Activated gamma-delta T cell treated with Interleukin-2 at 50 U/mL for 16 hours (primary cell): ENCODE measurements around the gene ANAPC5.
"Not testable (repeated sequence)": the region's sequence is repeated elsewhere in the genome, so short reads cannot be mapped to it uniquely, and the experiment has no call there.

Experiments used
- DNase-seq: peaks from one replicate; pipeline ENCODE4 v3.0.0-alpha.2; 2020

Gene ANAPC5

DNA sequence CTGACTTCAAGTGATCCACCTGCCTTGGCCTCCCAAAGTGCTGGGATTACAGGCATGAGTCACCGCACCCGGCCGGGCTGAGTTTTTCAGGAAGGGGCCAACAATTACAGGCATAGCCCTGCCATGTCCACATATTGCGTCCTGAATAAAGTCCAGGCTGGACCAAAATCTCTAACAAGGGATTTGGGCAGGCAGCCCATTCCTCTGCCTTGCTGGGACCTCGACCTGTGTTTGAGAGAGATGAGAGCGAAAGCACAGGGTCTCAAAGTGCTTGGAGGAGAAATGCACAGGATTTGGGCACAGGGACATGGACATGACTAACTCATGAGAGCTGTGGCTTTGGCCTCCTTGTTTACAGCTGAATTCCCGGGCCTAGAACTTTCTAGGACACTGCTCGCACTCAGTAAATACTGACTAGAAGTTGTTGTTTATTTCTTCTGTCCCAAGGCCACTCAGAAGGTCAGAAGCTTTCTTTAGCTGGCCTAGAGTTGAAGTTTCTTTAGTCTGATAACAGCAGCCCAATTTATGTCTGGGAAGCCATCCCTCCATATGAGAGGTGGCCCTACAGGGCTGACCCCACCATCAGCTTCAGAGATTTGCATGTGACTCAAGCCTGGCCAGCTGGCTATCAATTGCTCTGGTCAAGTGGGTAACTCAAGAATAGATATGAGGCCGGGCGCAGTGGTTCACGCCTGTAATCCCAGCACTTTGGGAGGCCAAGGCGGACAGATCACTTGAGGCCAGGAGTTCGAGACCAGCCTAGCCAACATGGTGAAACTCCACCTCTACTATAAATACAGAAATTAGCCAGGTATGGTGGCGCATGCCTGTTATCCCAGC, 67.4 kb downstream of the ANAPC5 start:
- no peak for DNase-seq

DNA sequence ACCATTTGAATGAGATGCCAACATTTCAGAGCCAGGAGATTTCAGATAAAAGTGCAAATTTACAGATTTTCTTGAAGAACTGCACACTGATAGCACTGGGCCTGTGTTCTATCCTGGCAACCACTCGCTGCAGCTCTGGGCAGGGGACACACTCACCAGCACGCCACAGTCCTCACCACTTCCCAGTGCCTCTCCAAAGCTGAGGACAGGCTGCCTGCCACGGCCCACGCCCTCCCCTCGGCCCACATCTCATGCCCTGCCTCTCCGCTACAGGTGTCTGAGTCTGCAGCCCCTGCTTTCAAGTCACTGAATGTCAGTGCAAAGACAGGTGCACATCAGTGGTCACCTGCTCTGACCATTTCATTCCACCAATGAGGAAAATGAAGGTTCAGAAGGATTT, 68.4 kb downstream of the ANAPC5 start:
- no peak for DNase-seq

DNA sequence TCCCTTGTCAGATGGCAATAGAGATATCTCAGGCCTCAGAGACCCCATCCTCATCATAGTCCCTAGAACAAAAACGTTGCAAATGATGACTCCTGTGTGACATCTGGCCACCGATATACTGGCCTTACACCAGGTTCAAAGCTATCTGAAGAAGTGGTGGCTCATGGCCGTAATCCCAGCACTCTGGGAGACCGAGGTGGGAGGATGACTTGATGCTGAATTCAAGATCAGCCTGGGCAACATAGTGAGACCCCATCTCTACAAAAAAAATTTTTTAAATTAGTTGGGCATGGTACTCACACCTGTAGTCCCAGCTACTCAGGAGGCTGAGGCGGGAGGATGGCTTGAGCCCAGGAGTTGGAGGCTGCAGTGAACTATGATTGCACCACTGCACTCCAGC, 68.8 kb downstream of the ANAPC5 start:
- no peak for DNase-seq

DNA sequence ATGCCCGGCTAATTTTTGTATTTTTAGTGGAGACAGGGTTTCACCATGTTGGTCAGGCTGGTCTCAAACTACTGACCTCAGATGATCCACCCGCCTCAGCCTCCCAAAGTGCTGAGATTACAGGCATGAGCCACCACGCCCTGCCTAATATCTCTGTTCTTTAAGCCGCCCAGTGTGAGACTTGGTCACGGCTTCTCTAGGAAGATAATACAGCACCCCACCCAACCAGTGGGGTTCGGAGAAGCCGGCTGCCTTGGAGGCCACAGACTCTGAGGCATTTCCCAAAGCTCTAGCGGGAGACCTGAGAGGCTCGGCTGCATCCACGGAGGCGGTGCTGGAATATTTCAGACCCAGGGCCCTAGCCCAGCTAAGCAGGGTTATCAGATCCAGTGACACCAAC, 69.3 kb downstream of the ANAPC5 start:
- DNase-seq: not testable (repeated sequence)

DNA sequence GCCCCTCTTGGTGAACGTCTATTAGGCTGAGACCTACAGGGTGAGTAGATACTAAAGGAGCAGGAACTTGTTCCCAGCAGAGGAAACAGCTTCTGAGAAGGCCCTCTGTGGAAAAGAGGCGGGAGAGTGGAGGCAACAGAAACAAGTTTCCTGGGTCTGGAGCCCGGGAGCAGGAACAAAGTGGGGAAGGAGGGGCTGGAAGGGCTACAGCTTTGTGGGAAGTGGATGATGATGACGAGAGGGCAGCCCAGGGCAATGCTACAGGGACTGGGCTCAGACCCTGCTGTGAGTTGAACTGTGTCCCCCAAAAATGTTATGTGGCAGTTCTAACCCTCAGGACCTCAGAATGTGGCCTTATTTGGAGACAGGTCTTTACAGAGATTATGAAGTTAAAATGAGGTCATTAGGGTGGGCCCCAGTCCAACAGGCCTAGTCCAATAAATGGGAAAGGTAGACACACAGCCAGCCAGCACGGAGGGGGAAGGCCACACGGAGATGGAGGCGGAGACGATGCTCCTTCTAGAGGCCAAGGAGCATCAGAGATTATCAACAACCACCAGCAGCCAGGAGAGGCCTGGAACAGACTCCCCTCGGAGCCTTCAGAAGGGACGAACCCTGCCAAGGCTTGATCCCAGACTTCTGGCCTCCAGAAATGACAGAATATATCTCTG, 70.0 kb downstream of the ANAPC5 start:
- DNase-seq: no peak

DNA sequence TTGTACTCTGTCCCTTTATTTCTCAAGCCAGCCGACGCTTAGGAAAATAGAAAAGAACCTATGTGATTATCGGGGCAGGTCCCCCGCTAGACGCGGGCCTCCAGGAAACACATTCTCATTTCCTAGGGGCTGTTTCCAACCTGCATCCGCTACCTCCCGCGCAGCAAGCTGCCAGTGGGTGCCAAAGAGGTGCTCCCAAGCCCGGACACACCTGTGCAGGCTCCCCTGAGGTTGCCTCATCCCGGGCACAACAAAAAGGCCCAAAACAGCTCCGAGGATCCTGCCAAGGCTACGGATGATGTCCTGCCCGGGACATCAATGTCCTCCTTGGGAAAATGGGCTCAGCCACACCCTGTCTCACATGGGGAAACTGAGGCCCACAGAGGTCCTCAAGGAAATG, 71.1 kb downstream of the ANAPC5 start:
- not testable (repeated sequence) for DNase-seq

DNA sequence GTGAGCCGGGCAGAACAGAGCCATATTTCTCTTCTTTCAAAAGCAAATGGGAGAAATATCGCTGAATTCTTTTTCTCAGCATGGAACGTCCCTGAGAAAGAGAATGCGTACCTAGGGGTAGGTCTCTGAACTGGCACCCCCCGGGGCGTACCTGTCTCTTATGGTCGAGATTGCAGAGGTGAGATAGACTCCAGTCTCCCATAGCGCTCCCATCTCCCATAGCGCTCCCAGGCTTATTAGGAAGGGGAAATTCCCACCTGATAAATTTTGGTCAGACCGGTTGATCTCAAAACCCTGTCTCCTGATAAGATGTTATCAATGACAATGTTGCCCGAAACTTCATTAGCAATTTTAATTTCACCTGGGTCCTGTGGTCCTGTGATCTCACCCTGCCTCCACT, 71.7 kb downstream of the ANAPC5 start:
- DNase-seq: not testable (repeated sequence)

DNA sequence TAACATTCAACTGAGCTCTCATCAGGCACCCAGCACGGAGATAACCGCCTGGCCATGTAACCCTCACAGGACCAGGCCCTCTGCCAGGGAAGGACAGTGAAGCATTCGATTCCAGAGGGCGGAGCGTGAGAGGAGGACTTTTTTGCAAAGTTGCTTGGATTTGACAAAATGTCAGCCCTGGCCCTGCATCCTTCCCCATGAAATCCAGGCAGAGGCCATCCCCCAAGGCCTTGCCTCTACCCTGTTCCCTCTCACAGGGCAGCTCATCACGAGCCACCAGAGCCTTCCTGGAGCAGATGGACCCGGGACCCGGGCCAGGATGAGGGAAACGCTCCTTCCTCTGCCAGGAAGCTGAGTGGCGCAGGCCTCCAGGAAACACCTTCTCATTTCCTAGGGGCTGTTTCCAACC, 72.7 kb downstream of the ANAPC5 start:
- no peak for DNase-seq

DNA sequence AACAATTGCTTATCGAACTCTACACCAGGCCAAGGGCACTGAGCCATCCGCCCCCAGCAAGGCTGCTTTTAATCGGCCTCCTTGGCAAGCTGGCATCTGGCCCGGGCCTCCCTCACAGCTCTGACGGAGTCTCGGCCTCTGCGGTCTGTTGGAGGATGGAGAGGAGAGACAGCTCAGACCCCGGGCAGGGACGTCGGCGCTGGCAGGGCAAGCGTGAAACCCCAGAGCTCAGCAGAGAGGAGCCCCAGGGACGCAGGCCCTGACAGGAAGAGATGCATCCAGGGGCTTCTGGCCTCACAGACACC, 73.2 kb downstream of the ANAPC5 start:
- DNase-seq: no peak

DNA sequence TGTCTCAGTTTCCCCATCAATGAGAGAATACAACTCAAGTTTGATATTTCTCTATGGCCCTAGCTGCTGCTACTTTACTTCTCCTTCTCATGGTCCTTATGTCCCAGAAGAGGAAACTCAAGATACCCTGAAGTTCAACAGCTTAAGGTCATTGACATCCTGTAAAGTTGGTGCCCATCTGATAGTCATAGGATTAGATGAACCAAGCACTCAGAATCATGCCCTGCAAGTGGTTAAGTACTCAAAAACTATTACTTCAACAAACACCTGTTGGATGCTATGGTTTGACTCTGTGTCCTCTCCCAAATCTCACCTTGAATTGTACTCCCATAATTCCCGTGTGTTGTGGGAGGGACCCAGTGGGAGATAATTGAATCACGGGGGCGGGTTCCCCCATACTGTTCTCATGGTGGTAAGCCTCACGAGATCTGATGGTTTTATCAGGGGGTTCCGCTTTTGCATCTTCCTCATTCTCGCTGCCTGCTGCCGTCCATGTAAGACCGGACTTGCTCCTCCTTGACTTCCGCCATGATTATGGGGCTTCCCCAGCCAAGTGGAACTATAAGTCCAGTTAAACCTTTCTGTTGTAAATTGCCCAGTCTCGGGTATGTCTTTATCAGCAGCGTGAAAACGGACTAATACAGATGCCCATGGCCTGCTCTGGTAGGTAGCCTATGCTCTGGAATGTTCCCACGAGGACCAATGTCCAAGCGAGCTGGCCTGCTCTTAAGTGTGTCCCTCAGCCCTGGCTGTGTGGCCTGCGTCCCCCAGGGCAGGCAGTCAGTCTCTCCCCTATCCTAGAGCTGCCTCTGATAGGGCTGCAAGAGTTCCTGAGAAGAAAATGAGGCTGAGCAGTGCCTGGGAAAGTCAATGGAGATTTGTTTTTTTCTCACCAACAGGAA, 73.8 kb downstream of the ANAPC5 start:
- no peak for DNase-seq

DNA sequence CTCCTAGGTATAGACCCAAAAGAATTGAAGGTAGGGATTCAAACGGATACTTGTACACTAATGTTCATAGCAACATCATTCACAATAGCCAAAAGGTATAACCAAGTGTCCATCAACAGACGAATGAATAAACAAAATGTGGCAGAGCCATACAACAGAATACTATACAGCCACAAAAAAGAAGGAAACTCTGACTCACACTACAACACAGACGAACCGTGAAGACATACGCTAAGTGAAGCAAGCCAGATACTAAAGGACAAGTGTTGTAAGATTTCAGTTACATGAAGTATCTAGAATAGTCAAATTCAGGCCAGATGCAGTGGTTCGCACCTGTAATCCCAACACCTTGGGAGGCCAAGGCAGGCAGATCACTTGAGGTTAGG, 74.8 kb downstream of the ANAPC5 start:
- DNase-seq: no peak

DNA sequence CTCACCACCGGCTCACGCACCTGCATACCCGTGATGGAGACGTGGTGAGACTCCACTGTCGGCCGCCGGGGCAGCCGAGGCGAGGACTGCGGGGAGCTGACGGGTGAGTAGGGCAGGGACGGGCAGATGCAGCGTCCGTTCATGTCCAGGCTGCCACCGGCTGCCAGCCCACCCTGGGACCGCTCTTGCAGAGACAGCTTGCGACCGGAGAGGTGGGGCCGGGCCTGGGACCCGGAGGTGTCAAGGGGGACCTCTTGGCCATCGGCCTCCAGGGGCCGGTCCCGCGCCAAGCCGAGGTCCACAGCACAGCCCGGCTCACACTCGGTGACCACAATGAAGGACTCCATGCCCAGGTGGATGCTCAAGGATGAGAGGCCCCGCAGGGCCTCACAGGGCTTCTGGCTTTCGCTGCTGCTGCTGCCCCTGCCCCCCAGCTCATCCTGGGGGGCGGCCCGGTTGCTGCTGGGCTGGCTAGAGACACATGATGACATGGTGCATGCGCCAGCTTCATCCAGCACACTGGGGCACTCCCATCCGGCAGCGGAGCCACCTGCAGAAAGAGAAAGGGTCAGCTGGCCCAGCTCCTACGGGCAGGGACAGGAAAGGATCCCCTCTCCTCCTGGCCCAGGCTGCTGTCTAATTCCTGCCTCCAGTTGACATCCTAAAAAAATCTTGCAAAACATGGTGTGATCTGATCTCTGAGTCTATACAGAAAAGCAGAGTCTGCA, 78.0 kb downstream of the ANAPC5 start:
- DNase-seq: no peak

DNA sequence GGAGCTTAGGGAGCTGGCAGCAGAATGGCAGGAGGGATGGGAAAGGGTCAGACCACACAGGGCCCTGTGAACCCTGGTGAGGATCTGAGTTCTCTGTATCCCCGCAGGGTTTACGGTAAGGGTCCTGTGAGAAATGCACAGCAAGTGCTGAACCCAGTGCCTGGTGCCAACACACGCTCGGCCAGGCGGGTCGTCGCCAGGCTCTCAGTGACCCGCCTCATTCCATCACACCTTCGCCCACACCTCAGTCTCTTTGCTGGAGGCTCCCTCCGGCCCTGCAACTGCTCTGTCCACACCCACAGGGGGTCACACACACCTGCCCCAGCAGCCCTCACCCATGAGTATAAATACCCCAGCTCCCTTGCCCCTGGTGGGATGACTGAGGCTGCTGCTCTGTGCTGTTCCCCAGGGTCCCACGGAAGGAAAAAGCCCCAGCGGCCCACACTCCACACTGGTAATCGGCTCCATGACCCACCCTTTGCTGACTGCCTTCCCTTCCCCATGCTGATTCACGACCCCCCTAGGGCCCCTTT, 78.8 kb downstream of the ANAPC5 start:
- no peak for DNase-seq

DNA sequence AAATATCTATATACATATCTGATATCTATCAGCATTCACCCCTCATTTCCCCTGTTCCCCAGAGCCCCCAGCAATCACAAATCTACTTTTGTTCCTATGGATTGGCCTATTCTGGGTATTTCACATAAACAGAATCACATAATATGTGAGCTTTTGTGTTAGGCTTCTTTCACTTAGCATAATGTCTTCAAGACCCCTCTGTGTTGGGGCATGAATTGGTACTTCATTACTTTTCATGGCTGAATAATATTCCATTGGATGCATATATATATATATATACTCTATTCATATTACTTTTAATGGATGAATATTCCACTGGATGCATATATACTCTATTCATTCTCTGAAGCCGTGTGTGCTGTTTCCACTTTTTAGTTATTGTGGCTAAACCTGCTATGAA, 84.4 kb downstream of the ANAPC5 start:
- DNase-seq: no peak

DNA sequence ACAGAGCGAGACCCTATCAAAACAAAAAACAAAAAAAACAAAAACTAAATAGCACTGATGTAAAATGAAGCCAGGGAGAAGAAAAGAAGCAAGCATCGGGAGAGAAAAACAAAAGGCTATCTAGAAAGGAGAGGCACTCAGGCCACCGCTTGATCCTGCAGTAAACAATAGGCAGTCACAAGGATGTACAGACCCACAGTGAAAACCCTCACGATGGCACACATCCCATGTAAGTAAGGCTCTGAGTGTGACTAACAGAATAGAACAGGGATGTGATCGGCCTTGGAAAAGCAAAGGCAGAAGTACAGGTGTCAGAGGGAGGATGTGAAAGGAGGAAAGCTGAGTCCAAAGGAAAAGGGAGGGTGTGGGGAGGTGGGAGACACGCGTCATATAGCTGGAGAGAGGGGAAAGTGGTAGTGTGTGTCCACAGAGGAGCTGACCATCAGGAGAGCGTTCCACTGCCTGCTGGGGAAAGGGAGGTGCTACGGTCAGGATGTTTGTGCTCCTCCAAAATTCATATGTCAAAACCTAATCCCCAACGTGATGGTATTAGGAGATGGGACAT, 87.2 kb downstream of the ANAPC5 start:
- no peak for DNase-seq

DNA sequence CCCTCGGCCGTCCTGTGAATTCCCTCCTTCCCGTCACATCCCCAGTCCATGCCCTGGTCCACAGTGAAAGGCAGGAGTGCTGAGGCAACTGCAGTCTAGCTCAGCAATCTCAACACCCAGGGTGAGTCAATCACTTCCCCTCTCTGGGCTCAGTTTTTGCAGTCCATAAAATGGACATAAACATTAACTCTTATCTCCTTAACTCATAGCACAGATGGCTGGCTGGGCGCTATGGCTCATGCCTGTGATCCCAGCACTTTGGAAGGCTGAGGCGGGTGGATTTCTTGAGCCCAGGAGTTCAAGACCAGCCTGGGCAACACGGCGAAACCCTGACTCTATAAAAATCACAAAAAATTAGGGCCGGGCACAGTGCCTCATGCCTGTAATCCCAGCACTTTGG, 88.1 kb downstream of the ANAPC5 start:
- no peak for DNase-seq

DNA sequence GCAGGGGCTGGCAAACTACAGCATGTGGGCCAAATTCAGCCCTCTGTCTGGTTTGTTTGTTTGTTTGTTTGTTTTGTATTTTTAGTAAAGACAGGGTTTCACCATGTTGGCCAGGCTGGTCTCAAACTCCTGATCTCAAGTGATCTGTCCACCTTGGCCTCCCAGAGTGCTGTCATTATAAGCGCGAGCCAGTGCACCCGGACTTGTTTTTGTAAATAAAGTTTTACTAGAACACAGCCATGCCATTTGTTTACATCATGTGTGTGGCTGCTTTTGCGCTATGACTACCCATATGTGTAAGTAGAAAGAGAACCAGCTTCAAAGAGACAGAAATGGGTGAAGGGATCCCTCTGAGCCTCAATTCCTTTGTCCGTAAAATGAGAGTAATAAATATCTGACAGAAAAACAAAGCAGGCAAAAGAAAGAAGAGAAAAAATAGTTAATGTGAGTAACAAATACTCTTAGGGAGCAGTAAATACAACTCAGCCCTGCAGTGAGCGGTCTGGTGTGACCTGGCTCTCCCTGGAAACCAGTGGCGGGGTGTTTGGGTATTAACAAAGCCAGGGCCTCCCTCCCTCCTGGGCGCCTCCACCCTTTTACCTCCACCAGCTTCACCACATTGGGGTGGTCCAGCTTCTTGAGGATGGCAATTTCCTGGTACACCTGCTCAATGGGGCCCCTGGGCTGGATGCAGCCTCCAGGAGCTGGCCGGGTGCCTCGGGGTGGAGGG, 88.8 kb downstream of the ANAPC5 start:
- no peak for DNase-seq

DNA sequence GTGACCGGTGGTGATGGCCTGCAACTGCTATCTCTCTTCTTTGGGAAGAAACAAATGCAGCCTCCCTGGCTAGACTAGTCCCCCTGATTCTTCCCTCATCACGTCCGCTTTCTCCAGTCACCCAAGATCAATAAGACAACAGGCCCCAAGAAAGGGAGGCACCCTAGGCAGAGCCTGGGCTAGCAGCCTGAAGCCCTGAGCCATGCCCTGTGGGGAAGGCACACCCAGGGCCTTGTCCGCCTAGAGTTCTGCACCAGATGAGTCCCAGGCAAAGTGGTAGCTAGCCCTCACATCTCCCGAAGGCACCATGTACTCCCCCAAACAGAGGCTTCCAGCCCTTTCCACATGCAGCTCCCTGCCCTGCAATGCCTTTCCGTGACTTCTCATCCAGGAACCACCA, 90.8 kb downstream of the ANAPC5 start:
- DNase-seq: no peak

DNA sequence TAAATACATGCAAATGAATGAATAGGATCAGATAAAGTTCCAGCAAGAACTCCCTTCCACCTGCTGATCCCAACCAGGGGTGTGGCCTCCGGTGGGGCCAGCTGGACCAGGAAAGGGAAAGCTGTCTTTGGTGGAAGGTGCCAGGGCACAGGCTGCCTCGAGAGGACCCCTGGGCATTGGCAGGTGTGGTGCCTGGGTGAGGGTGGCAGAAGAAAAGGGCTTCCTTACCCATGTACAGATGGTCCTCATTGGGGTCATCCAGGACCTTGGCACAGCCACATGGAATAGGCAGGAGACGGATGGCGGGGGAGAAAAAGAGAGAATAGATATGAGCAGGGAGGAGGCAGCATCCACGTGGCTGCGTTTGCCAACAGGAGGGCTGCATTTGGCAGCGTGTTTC, 92.1 kb downstream of the ANAPC5 start:
- DNase-seq: no peak

DNA sequence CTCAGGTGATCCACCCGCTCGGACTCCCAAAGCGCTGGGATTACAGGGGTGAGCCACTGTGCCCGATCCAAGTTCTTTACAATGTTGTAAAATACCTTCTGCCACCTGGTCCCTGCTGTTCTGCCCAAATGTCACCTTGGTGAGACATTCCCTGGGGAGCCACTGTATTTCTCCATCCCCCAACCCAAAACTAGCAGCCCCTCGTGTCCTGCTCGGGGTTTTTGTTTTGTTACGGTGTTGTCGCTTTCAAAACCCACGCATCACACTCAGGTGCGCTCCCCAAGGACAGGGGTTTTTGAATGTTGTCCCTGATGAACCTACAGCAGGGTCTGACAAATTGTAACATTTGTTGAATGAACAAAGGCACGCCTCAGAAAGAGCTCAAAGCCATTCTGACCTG, 93.1 kb downstream of the ANAPC5 start:
- DNase-seq: no peak
